ENCODE measurements around the gene COL6A1.

- TF ChIP-seq CTCF (IDR thresholded peaks at IDR 0.05): no peak
- peak in 1 of 2 donors; percentile 35 for TF ChIP-seq EP300 (IDR thresholded peaks at IDR 0.05)
- no peak for TF ChIP-seq POLR2A (IDR thresholded peaks at IDR 0.05)
Observed at GRCh38 chr21:46038871-46039397, 57.4 kb downstream of the COL6A1 start.
